Adrenal gland (tissue), 5 donors: Measurements from ENCODE around the gene KIF11.

Experiments
- CTCF ChIP-seq, 6 experiments: fragments of 450-650 bp in 4 of 6; fragments of 200-600 bp in 2 of 6; sonication (generic) in 1 of 6; IDR thresholded peaks; 1 replicate in 5 of 6; 2 replicates in 1 of 6; pipeline versions ENCODE4 v1.5.1 to v1.8.0; 2016 to 2021; ENCODE audit warnings: antibody characterized with exemption in 6 of 6, mild to moderate bottlenecking in 2 of 6, moderate library complexity in 1 of 6
- POLR2A ChIP-seq, 2 donors: fragments of 450-650 bp; IDR thresholded peaks; one replicate each; pipeline ENCODE4 v1.6.1; 2017; ENCODE audit warnings: antibody characterized with exemption in 2 of 2, mild to moderate bottlenecking in 2 of 2, moderate library complexity in 1 of 2
- donor health status: DM: no; HTN: no; CAD: no.

DNA sequence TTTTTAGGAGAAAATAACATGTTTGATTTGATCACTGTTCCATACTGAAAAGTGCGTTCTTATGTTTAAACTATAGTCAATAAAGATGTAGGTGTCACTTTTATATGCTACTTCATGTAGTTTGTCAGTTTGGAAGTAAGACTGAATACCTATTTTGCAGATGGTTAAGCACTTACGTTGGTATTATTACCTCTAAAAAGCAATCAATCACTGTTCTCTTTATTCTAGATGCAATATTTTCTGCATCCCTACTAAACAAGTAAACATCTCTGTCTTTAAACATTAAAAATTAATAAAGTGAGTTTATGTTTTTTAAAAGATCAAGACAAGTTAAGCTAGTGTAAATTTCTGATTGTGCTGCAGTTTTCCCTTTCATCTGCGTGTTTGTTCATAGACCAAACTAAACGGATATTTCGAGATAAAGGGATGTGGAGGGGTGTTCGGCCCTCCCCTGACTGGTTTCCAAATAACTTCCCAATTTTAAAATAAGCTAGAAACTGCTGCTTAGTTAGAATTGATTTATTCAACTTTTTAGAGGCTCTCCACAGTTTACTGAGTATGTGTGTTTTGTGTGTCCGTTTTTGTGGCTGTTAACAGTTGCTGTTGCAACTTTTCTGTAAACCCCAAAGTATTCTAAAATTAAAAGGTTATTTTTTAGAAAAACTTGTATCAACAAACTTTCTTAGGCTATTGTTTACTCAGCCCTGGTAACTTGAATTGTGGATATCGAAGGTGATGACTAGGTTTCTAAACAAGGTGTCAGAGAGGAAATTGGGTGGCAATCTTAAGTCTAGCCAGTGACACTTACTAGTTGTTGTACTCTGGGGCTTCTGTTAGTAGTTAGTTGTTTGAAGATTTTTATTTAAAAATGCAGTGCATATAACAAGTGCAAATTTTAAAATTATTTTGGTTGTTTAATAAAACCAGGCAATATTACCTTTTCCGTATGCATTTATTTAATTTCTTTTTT, 974 bp downstream of the KIF11 start:
- TF ChIP-seq CTCF (IDR thresholded peaks at IDR 0.05): no peak
- no peak for TF ChIP-seq POLR2A (IDR thresholded peaks at IDR 0.05)
